ENCODE measurements around the gene SLC44A2. TPM values are rescaled to one million over a fixed set of nuclear protein-coding genes. Genes with fewer than 3 reads are reported as not detected.
A peak's percentile ranks its signal among the peaks of the same experiment; 100 is the strongest.

SLC44A2 gene
- total RNA-seq = 49.0 TPM

DNA sequence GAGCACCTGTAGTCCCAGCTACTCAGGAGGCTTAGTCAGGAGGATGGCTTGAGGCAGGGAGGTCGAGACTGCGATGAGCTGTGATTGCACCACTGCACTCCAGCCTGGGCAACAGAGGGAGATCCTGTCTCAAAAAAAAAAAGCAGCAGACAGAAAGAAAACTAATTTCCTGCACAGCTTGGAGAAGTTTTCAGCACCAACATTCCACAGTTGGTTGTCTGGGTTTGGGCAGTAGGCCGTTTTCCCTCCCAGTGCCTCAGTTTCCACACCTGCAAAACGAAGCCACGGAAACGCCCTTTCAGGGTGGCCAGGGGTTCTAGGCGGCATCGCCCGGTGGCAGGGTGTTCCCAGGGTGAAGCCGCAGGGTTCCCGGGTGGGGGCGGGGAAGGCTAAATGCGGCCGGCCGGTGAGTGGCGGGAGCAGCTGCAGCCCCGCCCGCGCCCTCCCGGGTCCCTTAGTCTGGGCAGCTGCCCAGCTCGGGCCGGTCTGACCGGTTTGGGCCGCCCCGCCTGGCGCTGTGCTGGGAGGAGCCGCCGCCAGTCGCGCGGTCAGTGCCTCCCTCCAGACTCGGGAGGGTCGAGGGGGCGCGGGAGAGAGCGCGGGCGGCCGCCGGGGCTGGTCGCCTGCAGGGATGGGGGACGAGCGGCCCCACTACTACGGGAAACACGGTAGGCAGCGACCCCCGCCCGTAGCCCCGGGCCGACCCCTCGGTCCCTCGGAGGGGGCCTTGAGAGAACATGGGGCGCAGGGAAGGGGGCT lies at the start of gene SLC44A2:
SLC44A2 (plus strand) TSS at position 551 of the 759 bp plus-strand sequence; CDS start at position 632, 81 bp downstream.
- DNase-seq = no peak

DNA sequence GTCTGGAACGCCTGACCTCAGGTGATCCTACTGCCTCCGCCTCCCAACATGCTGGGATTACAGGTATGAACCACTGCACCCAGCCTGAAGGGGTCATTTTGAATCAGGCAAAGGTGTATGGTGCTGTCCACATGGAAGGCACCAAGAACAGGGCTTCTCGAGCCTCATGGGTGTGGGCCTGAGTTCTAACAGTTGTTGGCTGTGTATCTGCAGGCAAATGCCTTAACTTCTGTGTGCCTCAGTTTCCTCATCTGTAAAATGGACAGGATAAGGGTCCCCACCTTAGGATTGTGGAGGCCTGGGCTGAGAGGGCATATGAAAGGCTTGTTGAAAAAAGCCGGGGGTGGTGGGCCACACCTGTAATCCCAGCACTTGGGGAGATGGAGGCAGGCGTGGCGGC lies 47.4 kb upstream of the SLC44A2 start:
- no peak for DNase-seq

DNA sequence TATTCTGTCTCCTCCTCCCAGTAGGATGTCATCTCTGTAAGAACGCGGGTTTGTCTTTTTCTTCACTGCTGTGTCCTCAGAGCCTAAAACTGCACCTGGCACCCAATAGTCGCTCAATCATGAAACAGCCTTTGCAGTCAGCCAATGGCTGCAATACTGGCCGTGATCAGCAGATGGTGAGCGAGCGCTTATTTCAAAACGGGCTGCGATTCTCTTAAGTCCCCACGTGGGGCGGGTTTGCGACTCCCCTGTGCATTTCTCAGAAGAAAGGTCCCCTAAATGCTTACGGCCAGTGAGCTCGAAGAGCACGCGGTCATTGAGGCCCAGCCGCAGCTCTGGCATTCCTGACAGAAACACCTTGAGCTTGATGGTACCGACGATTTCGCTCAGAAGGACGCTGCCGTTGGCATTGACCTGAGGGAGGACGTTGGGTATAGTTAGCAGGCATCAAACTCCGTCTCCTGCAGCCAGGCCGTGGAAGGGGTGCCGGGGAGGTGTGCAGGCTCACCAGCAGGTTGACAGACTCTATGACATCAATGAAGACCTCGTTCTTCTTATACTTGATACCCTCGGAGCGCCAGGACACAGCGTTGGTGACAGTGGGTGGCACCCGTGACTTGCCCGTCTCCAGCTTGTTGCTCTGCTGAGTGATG lies 44.2 kb upstream of the SLC44A2 start:
- DNase-seq = peak; percentile 79

DNA sequence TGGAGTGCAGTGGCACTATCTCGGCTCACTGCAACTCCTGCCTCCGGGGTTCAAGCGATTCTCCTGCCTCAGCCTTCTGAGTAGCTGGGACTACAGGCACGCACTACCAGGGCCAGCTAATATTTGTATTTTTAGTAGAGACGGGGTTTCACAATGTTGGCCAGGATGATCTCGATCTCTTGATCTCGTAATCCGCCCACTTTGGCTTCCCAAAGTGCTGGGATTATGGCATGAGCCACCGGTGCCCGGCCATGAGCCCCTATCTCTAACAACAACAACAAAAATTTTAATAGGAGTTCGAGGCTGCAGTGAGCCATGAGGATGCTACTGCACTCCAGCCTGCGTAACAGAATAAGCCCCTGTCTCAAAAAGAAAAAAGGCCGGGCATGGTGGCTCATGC lies 43.3 kb upstream of the SLC44A2 start:
- DNase-seq = no peak

DNA sequence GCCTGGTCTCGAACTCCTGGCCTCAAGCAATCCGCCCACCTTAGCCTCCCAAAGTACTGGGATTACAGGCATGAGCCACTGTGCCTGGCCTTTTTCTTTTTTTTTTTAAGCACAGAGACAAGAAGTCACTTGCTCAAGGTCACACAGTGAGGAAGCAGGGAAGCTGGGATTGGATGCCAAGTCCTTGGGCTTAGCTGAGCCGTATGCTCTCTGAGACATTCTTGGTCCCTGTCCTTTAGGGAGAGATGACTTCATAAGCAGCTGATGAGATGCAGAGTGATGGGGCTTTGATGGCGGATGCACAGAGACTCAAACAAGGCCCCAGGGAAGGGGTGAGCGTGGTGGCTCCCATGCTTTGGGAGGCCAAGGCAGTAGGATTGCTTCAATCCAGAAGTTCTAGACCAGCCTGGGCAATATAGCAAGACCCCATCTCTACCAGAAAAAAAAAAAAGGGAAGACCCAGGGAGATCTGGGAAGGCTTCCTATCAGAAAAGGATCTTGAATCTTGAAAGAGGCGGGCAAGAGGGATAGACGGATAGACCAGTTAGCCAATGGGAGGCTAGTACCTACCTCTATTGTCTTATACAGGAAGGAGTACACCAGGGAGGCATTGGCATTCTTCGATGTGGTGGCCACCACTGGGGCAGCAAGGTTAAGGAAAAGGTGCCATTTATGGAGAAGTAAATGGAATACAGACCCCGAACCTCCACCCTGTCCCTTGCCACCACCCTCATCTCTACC lies 42.1 kb upstream of the SLC44A2 start:
- DNase-seq = no peak

DNA sequence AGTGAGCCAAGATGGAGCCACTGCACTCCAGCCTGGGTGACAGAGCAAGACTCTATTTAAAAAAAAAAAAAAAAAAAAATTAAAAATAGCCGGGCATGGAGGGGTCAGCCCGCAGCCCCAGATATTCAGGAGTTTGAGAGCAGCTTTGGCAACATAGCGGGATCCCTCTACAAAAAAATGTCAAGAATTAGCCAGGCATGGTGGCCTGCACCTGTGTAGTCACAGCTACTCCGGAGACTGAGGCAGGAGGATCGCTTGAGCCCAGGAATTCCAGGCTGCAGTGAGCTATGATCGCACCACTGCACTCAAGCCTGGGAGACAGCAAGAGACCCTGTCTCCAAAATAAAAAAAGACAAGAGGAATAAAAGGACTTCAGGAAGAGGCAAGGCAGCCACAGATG lies 39.0 kb upstream of the SLC44A2 start:
- DNase-seq = no peak

DNA sequence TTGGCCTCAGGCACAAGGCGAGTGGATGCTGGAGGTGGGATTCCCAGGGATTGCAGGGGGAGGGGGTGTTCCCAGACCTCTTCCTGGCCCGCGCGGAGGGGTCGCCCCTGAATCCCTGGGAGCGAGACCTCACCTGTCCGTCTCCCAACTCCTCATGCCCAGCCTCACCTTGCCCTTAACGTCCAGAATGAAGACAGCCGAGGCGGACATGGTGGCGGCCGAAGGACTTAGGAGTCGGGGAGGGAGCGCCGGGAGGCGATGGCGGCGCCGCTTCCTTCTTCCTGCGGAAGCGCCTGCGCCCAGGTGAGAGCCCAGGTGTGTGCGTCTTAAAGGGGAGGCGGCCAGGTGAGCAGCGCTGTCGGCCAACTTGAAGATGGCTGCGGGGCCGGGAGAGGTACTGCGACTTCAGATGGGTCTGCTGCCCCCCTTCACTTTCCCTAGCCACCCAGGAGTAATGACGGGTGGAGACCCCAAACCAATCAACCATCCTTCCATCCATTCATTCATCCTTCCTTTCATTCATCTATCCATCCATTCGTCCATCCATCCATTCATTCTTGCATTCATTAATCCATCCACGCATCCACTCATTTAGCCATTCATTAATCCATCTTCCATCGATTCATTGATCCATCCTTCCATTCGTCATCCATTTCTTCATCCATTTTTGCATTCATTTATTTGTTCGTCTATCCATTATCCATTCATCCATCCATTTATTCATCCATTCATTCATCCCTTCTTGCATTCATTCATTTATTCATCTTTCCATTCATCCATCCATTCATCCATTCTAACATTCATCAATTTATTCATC lies 38.1 kb upstream of the SLC44A2 start, which contains the start of gene AP1M2:
AP1M2 (minus strand) TSS at position 291 of the 817 bp plus-strand sequence; CDS start at position 210, 81 bp downstream.
- DNase-seq = no peak

DNA sequence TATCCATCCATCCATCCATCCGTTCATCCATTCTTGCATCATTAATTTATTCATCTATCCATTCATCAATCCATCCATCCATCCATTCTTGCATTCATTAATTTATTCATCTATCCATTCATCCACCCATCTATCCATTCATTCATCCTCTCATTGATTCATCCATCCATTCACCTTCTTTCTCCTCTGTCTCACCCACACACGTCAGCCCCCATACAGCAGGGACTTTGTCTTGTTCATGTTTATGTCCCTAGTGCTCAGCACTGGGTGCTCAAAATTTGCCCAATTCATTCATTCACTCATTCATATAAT lies 37.6 kb upstream of the SLC44A2 start:
- DNase-seq = no peak

DNA sequence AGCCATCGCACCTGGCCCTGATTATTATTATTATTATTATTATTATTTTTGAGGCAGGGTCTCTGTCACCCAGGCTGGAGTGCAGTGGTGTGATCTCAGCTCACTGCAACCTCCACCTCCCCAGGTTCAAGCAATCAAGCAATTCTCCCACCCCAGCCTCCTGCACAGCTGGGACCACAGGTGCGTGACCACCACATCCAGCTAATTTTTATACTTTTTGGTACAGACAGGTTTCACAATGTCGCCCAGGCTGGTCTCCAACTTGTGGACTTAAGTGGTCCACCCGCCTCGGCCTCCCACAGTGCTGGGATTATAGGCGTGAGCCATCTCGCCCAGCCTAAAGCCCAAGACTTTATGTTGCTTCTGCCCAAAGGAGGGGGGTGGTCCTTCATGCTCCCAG lies 32.2 kb upstream of the SLC44A2 start:
- no peak for DNase-seq

DNA sequence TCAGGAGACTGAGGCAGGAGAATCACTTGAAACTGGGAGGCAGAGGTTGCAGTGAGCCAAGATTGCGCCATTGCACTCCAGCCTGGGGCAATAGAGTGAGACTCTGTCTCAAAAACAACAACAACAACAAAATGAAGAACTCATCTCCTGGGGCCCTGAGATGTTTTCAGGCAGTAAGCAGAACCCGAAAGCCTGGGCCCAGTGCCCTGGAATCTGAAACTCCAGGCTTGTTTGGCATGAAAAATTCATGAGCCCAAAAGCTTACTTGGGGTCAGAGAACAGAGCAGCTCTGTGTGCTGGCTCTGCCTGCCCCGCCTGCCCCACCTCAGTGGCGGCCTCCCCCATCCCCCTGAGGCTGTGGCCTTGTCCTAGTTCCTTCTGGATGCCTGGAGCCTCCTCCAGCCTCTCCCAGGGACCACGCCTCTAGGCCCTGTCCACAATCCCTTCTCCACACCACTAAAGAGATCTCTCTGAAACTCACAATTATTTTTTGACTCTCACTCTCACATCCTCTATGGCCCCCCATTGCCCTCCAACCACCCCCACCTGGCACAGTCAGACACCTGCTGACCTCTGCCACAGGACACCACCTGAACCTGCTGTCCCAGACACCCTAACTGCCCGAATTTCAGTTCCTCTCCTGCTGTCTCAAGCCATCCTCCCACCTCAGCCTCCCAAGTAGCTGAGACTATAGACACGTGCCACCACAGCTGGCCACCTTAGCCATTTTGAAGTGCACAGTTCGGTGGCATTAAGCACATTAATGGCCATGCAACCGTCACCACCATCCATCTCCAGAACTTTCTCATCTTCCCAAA lies 31.3 kb upstream of the SLC44A2 start:
- DNase-seq = no peak

DNA sequence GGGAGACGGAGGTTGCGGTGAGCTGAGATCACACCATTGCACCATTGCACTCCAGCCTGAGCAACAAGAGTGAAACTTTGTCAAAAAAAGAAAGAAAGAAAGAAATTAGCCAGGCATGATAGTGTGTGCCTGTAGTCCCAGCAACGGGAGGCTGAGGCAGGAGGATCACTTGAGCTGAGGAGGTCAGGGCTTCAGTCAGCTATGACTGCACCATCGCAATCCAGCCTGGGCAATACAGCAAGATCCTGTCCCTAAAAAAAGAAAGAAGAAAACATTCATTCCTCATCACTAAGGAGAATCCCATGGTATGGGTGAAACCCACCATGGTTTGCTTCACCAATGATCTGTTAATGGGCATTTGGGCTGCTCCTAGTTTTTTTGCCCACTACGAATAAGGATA lies 25.2 kb upstream of the SLC44A2 start:
- DNase-seq = no peak

DNA sequence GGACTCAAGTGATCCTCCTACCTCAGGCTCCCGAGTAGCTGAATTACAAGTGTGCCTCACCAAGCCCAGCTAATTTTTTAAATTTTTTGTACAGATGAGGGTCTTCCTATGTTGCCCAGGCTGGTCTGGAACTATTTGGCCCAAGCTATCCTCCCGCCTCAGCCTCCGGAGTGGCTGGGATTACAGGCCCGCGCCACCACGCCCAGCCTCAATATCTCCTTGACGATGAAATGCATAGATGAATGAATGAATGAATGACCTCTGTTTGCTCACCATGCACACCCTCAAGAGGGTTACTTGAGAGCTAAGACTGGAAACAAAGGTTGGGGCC lies 23.4 kb upstream of the SLC44A2 start:
- no peak for DNase-seq

DNA sequence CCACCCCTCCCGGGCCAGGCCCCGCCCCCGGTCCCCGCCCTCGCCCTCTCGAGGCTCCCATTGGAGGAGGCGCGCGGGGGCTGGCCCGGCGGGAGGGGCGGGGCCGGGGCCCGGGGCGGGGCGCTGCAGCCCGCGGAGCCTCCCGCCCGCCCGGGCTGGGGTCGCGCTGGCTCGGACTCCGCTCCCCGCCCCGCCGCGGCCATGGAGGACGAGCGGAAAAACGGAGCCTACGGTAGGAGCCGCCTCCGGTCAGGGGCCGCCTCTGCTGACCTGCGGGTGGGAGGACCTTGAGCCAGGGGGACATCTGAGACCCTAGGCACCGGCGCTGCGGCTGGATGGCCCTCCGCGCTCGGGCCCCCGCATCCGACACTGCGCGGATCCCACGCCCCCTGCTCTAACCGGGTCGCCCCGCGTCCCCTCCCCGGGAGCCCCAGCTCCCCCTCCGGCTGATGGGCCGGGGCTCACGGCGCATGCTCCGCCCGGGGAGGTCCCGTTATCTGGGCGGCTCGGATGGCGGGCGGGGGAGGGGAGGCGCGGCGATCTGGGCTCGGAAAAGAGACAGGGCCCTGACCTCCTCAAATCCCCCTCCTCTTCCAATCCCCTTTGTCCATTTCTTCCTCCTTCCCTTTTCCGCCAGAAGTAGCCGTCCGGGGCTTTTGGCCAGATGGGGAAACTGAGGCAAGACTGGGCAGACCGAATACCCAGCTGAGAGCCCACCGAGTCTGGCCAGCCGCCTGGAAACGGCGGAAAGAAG lies 22.8 kb upstream of the SLC44A2 start:
- DNase-seq = peak; percentile 51

DNA sequence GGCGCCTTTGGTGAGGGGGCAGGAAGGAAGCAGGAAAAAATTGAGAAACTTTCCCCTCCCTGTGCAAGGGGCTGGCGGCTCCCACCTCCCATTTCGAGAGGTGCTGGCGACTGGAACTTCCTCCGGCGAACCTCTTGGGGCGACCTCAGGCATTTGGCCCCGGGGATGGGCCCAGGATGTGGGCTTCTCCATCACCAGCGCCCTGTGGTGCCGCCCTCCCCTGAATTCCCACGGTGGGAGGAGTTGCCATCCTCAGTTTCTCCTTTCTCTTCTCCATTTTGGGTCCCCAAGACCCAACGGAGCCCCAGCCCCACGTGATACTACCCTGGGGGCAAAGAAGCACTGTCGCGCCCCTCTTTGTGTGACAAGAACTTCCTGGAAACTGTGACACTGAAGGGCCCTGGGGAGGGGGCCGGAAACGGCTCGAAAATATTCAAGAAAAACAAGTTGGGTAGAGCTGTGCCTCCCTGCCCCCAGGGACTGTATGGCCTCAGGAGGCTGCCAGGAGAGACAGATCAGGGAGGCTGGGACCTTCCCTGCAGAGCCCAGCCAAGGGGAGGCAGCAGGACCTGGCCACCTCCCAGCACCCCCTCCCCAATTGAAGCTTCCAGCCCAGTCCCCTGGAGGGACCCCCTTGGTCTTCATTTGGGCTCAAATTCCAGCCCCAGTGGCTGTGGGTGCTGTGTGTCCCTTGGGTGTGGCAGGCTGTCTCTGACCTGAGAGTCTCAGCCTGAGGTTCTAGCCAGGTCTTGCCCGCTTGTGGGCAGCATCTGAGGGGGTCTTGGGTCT lies 22.1 kb upstream of the SLC44A2 start:
- peak; percentile 30 for DNase-seq

DNA sequence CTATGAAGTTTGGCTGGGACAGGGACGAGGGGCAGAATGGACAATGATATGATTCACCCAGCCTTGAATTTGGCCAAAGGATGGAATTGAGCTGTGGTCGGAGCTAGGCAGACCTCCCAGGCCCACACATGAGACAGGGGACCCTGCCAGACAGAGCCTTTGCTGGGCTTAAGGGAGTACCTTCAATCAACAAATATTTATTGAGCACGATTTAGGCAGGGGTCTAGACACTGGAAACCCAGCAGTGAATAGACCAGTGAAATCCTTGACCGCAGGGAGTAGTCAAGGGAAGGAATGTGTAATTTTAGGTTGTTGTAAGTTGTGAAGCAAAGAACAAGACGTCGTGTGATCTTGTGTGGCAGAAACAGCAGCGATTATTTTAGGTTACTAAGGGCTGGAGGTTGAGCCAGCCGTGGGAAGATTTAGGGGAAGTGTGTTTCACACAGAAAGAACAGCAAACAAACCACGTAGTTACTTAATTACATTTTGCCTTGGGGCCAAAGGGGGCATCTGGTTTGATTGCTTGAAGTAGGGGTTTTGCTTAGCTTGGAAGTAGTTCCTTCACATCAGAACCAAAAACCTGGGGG lies 21.4 kb upstream of the SLC44A2 start:
- no peak for DNase-seq

DNA sequence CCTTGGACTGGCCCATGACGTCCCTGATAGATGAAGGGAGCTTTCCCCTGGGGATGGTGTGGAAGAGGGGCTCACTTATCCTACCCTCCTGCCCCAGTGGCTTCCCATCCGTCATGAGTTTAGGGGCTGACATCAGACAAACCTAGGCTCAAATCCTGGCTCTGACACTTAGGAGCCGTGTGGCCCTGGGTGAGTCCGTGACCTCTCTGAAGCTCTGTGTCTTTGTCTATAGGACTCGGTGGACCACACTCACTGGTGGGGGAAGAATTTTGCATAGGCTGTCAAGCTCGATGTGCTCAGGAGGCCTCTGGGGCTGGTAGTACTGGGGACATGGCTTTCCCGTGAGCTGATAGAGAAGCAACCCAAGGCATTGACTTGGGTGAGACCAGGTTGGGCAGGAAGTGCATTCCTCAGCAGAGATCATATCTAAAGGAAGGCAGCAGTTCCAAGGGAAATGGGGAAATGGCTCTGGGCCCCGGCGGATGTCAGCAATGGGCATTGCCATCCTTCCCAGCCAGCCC lies 20.8 kb upstream of the SLC44A2 start:
- no peak for DNase-seq

DNA sequence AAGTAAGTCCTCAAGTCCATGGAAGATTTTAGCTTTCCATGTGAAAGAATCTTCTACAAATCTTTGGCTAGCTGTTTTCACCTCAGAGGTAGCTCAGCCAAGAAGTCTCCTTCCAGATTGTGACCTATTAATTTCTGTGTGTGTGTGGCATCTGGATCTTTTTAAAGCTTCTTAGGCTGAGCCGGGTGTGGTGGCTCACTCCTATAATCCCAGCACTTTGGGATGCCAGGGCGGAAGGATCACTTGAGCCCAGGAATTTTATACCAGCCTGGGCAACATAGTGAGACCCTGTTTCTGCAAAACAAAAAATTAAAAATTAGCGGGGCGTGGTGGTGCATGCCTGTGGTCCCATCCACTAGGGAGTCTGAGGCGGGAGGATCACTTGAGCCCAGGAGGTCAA lies 13.4 kb upstream of the SLC44A2 start:
- no peak for DNase-seq

DNA sequence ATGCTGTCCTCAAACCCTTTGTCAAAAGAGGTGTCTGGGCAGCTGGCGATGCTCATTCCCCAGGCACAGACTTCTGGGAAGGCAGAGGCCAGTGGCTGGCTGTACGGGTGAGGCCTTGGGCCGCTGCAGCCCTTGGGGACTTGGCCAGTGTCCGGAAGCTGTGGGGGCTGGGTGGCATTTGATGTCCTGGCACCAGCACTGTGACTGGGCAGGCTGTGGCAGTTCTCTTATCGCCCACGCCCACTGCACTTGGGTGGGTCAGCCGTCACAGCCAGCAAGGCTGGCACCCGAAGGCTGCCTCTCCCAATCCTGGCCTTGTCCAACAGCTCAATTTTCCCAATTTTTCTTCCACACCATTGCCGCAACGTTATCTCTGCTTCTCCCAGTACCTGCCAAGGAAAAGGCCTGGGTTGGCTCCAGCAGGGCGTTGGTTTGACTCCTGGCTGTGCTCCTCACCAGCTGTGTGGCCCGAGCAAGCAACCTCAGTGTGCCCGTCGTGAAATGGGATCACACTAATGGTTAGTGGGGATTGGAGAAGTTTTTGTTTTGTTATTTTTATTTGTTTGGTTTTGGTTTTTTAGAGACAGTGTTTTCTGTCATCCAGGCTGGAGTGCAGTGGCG lies 12.7 kb upstream of the SLC44A2 start:
- DNase-seq = no peak

DNA sequence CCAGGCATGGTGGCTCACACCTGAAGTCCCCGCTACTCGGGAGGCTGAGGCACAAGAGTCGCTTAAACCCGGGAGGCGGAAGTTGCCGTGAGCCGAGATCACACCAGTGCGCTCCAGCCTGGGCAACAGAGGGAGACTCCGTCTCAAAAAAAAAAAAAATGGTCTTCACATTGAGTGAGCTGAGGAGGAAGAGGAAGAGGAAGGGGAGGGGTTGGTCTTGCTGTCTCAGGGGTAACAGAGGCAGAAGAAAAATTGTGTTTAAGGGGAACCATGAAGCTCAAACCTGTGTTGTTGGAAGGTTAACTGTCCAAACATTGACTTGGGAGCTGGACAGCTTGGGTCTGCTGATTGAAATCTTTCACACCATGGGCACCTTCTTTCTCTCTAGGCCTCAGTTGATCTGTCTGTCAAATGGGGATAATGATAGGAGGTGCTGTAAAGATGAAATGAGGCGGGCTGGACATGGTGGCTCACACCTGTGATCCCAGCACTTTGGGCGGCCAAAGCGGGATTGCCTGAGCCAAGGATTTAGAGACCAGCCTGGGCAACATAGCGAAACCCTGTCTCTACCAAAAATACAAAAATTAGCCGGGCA lies 9.8 kb upstream of the SLC44A2 start:
- no peak for DNase-seq

Data from skin of body (tissue), 2 donors.